Measurements from ENCODE around the gene PCMT1.
"Not testable (repeated sequence)": the region's sequence is repeated elsewhere in the genome, so short reads cannot be mapped to it uniquely, and the experiment has no call there.

PCMT1 gene

GRCh38 chr6:149727793-149728498 lies 21.6 kb upstream of the PCMT1 start:
- Histone ChIP-seq H3K4me1 (no peaks in the 10 kb centered on the region), H3K4me3 (ENCODE audit: low read depth, low read length) (no peak overlapping the region), H3K27me3 (no peaks in the 10 kb centered on the region), H3K9me3 (no peaks in the 10 kb centered on the region), H3K36me3 (peaks cover 55% of the 10 kb centered on the region)
- no peak for DNase-seq
- TF ChIP-seq, protein P1, sequence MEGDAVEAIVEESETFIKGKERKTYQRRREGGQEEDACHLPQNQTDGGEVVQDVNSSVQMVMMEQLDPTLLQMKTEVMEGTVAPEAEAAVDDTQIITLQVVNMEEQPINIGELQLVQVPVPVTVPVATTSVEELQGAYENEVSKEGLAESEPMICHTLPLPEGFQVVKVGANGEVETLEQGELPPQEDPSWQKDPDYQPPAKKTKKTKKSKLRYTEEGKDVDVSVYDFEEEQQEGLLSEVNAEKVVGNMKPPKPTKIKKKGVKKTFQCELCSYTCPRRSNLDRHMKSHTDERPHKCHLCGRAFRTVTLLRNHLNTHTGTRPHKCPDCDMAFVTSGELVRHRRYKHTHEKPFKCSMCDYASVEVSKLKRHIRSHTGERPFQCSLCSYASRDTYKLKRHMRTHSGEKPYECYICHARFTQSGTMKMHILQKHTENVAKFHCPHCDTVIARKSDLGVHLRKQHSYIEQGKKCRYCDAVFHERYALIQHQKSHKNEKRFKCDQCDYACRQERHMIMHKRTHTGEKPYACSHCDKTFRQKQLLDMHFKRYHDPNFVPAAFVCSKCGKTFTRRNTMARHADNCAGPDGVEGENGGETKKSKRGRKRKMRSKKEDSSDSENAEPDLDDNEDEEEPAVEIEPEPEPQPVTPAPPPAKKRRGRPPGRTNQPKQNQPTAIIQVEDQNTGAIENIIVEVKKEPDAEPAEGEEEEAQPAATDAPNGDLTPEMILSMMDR (IDR thresholded peaks at IDR 0.05; ENCODE audit: low read depth, low read length): no peak

DNA sequence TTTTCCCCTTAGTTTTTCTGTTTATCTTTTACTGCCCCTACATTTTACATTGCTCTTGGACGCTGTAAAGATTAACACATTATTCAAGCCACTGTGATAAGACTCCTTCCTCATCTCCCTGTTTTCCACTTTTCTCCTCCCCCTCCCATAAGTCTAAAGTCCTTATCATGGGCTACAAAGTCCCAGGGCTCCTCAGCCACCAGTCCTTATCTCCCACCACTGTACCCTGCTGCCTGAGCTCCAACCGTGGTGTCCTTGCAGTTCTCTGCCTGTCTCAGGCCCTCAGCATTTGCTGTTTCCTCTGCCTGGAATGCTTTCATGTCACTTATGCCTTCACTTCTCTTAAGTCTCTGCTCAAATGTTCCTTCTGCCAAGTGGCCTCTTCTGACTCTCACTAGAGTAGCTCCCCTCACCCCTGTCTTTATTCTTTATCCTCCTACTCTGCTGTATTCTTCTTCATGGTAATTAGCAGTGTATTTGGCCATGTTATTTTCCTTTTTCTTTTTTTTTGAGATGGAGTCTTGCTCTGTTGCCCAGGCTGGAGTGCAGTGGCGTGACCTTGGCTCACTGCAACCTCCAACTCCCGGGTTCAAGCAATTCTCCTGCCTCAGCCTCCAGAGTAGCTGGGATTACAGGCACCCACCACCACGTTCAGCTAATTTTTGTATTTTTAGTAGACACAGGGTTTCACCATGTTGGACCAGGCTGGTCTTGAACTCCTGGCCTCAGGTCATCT lies 20.9 kb upstream of the PCMT1 start:
- H3K36me3 ChIP-seq: peaks cover 55% of the 10 kb centered on the region
- no peak for DNase-seq

GRCh38 chr6:149729824-149730223 lies 19.7 kb upstream of the PCMT1 start:
- DNase-seq: no peak
- TF ChIP-seq, protein P1 (IDR thresholded peaks at IDR 0.05; ENCODE audit: low read depth, low read length): no peak
- H3K36me3 ChIP-seq: peaks cover 58% of the 10 kb centered on the region

More for the DNA sequence above, 20.9 kb upstream of the PCMT1 start:
- TF ChIP-seq, protein P1 (IDR thresholded peaks at IDR 0.05; ENCODE audit: low read depth, low read length): no peak
- Histone ChIP-seq H3K27me3 (no peaks in the 10 kb centered on the region), H3K4me3 (ENCODE audit: low read depth, low read length) (no peak overlapping the region), H3K4me1 (no peaks in the 10 kb centered on the region), H3K9me3 (no peaks in the 10 kb centered on the region)

DNA sequence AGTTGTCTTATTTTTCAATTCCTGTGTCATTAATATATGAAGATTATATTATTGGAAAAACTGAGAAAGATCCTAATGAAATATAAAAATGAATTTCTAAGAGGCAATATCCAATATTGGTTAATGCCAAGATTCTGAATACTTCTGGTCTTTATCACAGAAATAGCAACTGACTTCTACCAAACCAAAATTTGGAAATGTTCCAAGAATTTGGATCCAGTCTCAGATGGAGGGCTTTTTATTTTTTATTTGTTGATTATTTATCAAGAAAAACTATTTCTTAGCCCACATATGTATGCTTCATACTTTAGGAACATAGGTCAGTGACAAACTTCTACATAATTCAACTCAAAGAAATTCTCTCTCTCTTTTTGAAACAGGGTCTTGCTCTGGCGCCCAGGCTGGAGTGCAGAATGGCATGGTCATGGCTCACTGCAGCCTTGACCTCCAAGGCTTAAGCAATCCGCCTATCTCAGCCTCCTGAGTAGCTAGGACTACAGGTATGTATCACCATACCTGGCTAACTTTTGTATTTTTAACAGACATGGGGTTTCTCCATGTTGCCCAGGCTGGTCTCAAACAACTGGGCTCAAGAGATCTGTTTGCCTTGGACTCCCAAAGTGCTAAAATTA lies 16.3 kb upstream of the PCMT1 start:
- peaks cover 63% of the 10 kb centered on the region for H3K36me3 ChIP-seq
- H3K27me3 ChIP-seq: no peaks in the 10 kb centered on the region
- H3K4me1 ChIP-seq: no peaks in the 10 kb centered on the region
- H3K9me3 ChIP-seq: no peaks in the 10 kb centered on the region
- TF ChIP-seq, protein P1 (IDR thresholded peaks at IDR 0.05; ENCODE audit: low read depth, low read length): no peak
- H3K4me3 ChIP-seq (ENCODE audit: low read depth, low read length): no peak overlapping the region
- no peak for DNase-seq

More at GRCh38 chr6:149729824-149730223, 19.7 kb upstream of the PCMT1 start:
- Histone ChIP-seq H3K27me3 (no peaks in the 10 kb centered on the region), H3K4me1 (no peaks in the 10 kb centered on the region), H3K4me3 (ENCODE audit: low read depth, low read length) (no peak overlapping the region), H3K9me3 (no peaks in the 10 kb centered on the region)

DNA sequence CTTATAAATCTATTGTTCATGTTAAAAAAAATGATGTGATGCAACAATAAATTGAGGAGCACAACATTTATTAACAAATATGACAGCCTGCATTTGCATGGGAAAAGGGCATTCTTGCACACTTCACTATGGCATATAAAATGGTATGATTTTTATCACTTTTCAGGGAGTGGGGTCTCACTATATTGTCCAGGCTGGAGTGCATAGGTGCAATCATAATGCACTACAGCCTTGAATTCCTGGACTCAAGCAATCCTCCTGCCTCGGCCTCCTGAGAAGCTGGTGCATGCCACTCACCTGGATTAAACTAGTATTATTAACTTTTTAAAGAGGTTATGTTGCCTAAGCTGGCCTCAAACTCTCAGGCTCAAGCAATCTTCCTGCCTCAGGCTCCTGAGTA lies 14.6 kb upstream of the PCMT1 start:
- H3K36me3 ChIP-seq: peaks cover 58% of the 10 kb centered on the region
- no peaks in the 10 kb centered on the region for H3K27me3 ChIP-seq
- H3K9me3 ChIP-seq: no peaks in the 10 kb centered on the region
- TF ChIP-seq, protein P1 (IDR thresholded peaks at IDR 0.05; ENCODE audit: low read depth, low read length): no peak
- no peaks in the 10 kb centered on the region for H3K4me1 ChIP-seq
- H3K4me3 ChIP-seq (ENCODE audit: low read depth, low read length): no peak overlapping the region
- no peak for DNase-seq

DNA sequence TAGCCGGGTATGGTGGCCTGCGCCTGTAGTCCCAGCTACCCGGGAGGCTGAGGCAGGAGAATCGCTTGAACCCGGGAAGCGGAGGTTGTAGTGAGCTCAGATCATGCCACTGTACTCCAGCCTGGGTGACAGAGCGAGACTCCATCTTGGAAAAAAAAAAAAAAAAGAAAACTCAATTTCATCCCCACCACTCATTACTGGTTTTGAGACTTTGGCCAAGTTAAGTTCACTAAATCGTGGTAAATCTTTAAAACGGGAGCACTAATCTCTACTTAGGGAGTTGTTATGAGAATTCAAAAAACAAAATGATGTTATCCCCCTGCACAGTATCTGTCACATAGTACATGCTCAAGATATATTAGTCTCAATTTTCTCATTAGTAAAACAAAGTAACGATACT lies 4.3 kb upstream of the PCMT1 start:
- not testable (repeated sequence) for H3K9me3 ChIP-seq, H3K4me1 ChIP-seq, DNase-seq, H3K27me3 ChIP-seq
- Histone ChIP-seq H3K36me3 (peaks cover 23% of the 10 kb centered on the region), H3K4me3 (ENCODE audit: low read depth, low read length) (peak overlapping the region; percentile 94)

Measured in BE2C (cell line).